OCI-LY3 (cell line): Measurements from ENCODE around the gene AKAP8L.
A peak's percentile ranks its signal among the peaks of the same experiment; 100 is the strongest.

Experiments used
- H2AFZ ChIP-seq: fragments of 200-600, 300-600 bp; shearing (Covaris generic); 2 replicates; pipeline ENCODE4 v1.6.0; 2014; ENCODE audit warnings: antibody characterized with exemption, low read depth, low read length
- H3K27ac ChIP-seq: fragments of 200-600, 300-600 bp; sonication (generic); 2 replicates; pipeline ENCODE4 v1.5.1; 2014; ENCODE audit warnings: mild to moderate bottlenecking, low read length, moderate library complexity, mixed read lengths
- H3K27me3 ChIP-seq: fragments of 200-600, 300-600 bp; sonication (generic); 2 replicates; pipeline ENCODE4 v1.6.1; 2014; ENCODE audit warnings: low read depth, low read length, mixed read lengths
- H3K36me3 ChIP-seq: fragments of 200-600, 300-600 bp; sonication (generic); replicated peaks from 2 replicates; pipeline ENCODE3; 2014; ENCODE audit warnings: low read depth, low read length, mixed read lengths
- H3K4me1 ChIP-seq: fragments of 300-600, 200-600 bp; sonication (generic); 2 replicates; pipeline ENCODE4 v1.6.1; 2014; ENCODE audit warnings: low read length, mixed read lengths
- H3K4me2 ChIP-seq: fragments of 200-600, 300-600 bp; sonication (generic); 2 replicates; pipeline ENCODE4 v1.6.1; 2014; ENCODE audit warnings: low read length, mixed read lengths
- H3K4me3 ChIP-seq: fragments of 300-600, 200-600 bp; sonication (generic); 2 replicates; pipeline ENCODE4 v1.5.1; 2014; ENCODE audit warnings: antibody characterized with exemption, mild to moderate bottlenecking, low read length, moderate library complexity
- H3K79me2 ChIP-seq: fragments of 300-600, 200-600 bp; shearing (Covaris generic); 2 replicates; pipeline ENCODE4 v1.6.1; 2014; ENCODE audit warnings: mild to moderate bottlenecking, low read length, mixed read lengths
- H3K9ac ChIP-seq: fragments of 300-600, 200-600 bp; shearing (Covaris generic); 2 replicates; pipeline ENCODE4 v1.6.0; 2014; ENCODE audit warnings: mild to moderate bottlenecking, low read length, moderate library complexity
- H3K9me3 ChIP-seq: fragments of 200-600, 300-600 bp; shearing (Covaris generic); 2 replicates; pipeline ENCODE4 v1.6.1; 2014; ENCODE audit warnings: low read length, mixed read lengths; ENCODE audit not compliant: insufficient read depth
- H4K20me1 ChIP-seq: fragments of 200-600, 300-600 bp; sonication (generic); 2 replicates; pipeline ENCODE4 v1.6.1; 2016; ENCODE audit warnings: low read length, mixed read lengths; ENCODE audit not compliant: insufficient read depth
- CTCF ChIP-seq: fragments of 200-600, 300-600 bp; sonication (generic); IDR thresholded peaks from 2 replicates; pipeline ENCODE4 v1.5.1; 2014; ENCODE audit warnings: antibody characterized with exemption, low read length, low read depth
- EZH2phosphoT487 ChIP-seq: fragments of 200-600 bp; shearing (Covaris generic); IDR thresholded peaks from 2 replicates; pipeline ENCODE4 v1.6.1; 2018; ENCODE audit warnings: antibody characterized with exemption, mixed run types, low read depth

The AKAP8L gene

GRCh38 chr19:15432018-15432494 lies 13.3 kb upstream of the AKAP8L start:
- Histone ChIP-seq H3K27ac (peak overlapping the region; percentile 39), H4K20me1 (peaks cover 15% of the 10 kb centered on the region; the same call in 1 of the 2 replicates), H3K4me3 (peak overlapping the region; percentile 79), H2AFZ (no peak overlapping the region), H3K9me3 (no peaks in the 10 kb centered on the region), H3K4me1 (peaks cover 16% of the 10 kb centered on the region), H3K36me3 (peaks cover 16% of the 10 kb centered on the region), H3K4me2 (peak overlapping the region; percentile 95), H3K9ac (peak overlapping the region; percentile 68), H3K27me3 (no peaks in the 10 kb centered on the region), H3K79me2 (peaks cover 56% of the 10 kb centered on the region)
- TF ChIP-seq CTCF (no peak), EZH2phosphoT487 (no peak)

GRCh38 chr19:15431396-15432017 lies 12.7 kb upstream of the AKAP8L start:
- Histone ChIP-seq H3K27me3 (no peaks in the 10 kb centered on the region), H3K36me3 (peaks cover 22% of the 10 kb centered on the region), H3K4me2 (peak overlapping the region; percentile 95), H3K79me2 (peaks cover 56% of the 10 kb centered on the region), H3K27ac (peak overlapping the region; percentile 39), H4K20me1 (peaks cover 15% of the 10 kb centered on the region; the same call in 1 of the 2 replicates), H3K9ac (peak overlapping the region; percentile 68), H2AFZ (no peak overlapping the region), H3K4me1 (peaks cover 16% of the 10 kb centered on the region), H3K9me3 (no peaks in the 10 kb centered on the region), H3K4me3 (peak overlapping the region; percentile 79)
- TF ChIP-seq CTCF (no peak), EZH2phosphoT487 (no peak)

- H3K4me1 ChIP-seq = peaks cover 16% of the 10 kb centered on the region
Observed at GRCh38 chr19:15430526-15431120, 11.8 kb upstream of the AKAP8L start.

More at GRCh38 chr19:15430526-15431120, 11.8 kb upstream of the AKAP8L start:
- Histone ChIP-seq H4K20me1 (peaks cover 15% of the 10 kb centered on the region; the same call in 1 of the 2 replicates), H3K4me2 (peak overlapping the region; percentile 95), H2AFZ (no peak overlapping the region), H3K4me3 (no peak overlapping the region), H3K27ac (no peak overlapping the region), H3K36me3 (peaks cover 28% of the 10 kb centered on the region), H3K27me3 (no peaks in the 10 kb centered on the region), H3K9ac (no peak overlapping the region), H3K79me2 (peaks cover 58% of the 10 kb centered on the region), H3K9me3 (no peaks in the 10 kb centered on the region)
- no peak for TF ChIP-seq CTCF
- TF ChIP-seq EZH2phosphoT487 = no peak
